AG09319 (cell line): ENCODE measurements around the gene FAM89B.

Source experiments
- DNase-seq: peaks from one replicate; pipeline ENCODE4 v3.0.0-alpha.2; 2010; ENCODE audit warnings: low read depth; ENCODE audit errors: extremely low read depth
- CTCF ChIP-seq: IDR thresholded peaks from 2 replicates; pipeline ENCODE4 v1.5.1; 2011; ENCODE audit warnings: low read depth, mild to moderate bottlenecking, inconsistent platforms, low read length, moderate library complexity

Gene FAM89B

GRCh38 chr11:65598258-65598699 is 25.9 kb downstream of the FAM89B start:
- no peak for DNase-seq

DNA sequence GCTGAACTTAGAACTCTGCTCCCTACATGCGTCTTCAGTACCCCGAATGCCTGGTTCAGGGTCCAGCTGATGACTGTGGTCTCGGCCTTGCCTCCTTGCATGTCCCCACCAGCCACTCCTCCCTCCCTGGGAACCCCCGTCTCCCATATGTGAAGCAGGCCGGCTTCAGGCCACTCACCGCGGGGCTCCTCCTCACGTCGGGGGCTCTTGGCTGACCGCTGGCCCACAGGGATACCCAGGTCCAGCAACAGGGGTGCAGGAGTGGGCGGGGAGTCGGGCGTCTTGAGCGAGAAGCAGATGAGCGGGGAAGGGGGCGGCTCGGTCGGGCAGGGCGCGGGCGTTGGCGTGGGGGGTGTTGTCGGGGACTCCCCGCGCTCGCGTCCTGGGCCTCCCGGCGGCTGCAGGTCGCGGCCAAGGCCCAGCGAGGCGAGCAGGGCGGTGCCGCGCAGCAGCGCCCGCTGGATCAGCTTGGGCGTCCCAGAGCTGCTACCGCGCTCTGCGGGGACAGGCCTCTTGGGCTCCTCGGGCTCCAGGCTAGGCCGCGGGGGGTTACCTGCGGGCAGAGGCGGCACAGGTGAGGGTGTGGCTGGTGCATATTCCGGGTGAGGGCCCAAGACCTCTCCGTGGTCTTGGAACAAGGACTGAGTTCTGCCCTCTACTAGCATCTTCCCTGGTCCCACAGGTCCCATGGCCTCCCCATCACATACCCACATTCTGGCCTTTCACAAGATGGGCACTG is 27.0 kb downstream of the FAM89B start:
- TF ChIP-seq CTCF: no peak
- no peak for DNase-seq

More at GRCh38 chr11:65598258-65598699, 25.9 kb downstream of the FAM89B start:
- TF ChIP-seq CTCF: no peak

DNA sequence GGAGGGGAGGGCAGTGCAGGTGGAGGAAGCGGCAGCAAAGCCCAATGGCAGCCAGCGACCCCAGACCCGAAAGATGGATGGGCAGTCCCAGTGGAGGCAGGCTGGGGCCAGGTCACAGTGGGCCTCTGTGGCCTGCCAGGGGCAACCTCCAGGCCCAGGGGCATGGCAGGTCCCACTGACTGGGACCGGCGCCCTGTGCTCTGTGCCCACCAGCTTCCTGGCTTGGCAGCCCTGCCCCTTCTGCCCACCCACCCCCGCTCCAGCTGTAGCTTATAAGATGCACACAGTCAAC is 27.6 kb downstream of the FAM89B start:
- TF ChIP-seq CTCF: no peak
- DNase-seq: no peak

- TF ChIP-seq CTCF: no peak
- no peak for DNase-seq
Measured at GRCh38 chr11:65604258-65604657, 31.9 kb downstream of the FAM89B start.

DNA sequence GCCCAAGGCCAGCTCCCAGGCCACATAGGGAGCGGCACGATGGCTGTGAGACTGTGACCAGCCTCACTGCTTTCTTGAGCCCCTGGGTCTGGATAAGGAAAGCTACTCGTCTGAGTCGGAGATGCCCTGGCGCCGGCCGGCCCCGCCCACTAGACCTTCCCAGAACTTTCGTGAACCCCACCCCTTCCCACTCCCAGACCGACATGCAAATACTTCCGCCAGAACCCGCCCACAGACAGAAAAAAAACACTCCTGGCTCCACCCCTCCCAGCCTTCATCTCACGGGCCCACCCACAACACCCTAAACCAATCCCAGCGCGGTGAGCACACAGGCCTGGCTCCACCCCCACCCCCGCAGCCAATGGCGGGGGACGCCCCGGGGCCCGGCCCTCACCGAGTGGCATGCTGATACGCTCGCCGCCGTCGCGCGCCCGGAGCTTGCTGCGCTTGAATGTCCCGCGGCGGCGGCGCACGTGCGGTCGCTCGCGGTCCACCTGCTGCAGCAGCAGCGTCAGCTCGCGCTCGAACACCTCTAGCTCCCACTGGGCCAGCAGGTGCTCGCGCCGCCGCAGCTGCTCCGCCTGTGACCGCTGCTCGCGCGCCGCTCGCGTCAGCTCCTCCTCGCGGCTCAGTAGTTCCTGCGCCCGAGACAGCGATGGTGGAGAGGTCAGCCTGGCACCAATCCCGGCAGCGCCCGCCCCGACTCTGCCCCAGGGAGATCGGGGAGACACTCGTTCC is 34.7 kb downstream of the FAM89B start:
- no peak for TF ChIP-seq CTCF
- peak; percentile 93 for DNase-seq

GRCh38 chr11:65607614-65608426 is 35.5 kb downstream of the FAM89B start:
- DNase-seq: no peak
- no peak for TF ChIP-seq CTCF

DNA sequence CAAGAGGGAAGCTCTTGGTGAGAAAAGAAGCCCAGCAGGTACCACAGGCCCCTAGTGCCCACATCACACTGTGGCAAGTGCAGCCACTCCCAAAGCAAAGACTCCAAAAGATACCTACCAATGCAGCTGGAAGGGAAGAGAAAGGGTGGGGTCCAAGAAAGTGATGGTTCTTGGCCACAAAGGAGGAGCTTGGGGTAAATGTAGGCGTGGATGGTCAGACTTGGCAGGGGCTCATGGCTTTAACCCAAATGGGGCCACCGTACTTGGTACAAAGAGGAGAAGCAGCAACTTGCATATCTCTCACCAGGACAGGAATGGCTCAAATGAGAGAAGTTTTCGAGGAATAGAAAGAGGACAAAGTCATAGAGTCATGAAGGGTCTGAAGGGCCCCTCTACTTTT is 36.9 kb downstream of the FAM89B start:
- TF ChIP-seq CTCF: no peak
- DNase-seq: no peak
